Lung microvascular endothelial cell (primary cell): ENCODE measurements around the gene RAD54L. TPM values are rescaled to one million over a fixed set of nuclear protein-coding genes. Genes with fewer than 3 reads are reported as not detected.
"Not testable (repeated sequence)": the region's sequence is repeated elsewhere in the genome, so short reads cannot be mapped to it uniquely, and the experiment has no call there.

Experiments used
- DNase-seq, 2 donors: peaks; one replicate each; pipeline versions ENCODE4 v3.0.0 to v3.0.0-alpha.2; 2010; ENCODE audit warnings: low read depth in 2 of 2
- total RNA-seq: library from RNA; depleted of rRNA; stranded (reverse); fragments of >200 nt; gene quantifications from 2 replicates; pipeline ENCODE4 v1.2.1, GENCODE V29; 2014

Gene RAD54L
- total RNA-seq, 1 donor from 2014 or later: 0.79 TPM

- DNase-seq: not testable (repeated sequence)
Measured at GRCh38 chr1:46319960-46320914, 72.7 kb downstream of the RAD54L start.

- not testable (repeated sequence) for DNase-seq
Measured at GRCh38 chr1:46322191-46322590, 74.6 kb downstream of the RAD54L start.

- DNase-seq: not testable (repeated sequence)
Measured at GRCh38 chr1:46325285-46326076, 77.9 kb downstream of the RAD54L start.

Other genes starting within 250 kb of the RAD54L start
- 11.7 and 16.6 TPM in 2 replicates for gene PIK3R3, start 115.1 kb upstream of the RAD54L start, total RNA-seq
- 0.22 TPM in 1 of 2 replicates, not detected in the other for gene TSPAN1, start 72.7 kb upstream of the RAD54L start, total RNA-seq
- gene P3R3URF, start 71.3 kb upstream of the RAD54L start, total RNA-seq: not detected in 2 replicates
- 24.6 and 40.5 TPM in 2 replicates for gene POMGNT1, start 49.3 kb upstream of the RAD54L start, total RNA-seq
- gene LURAP1, start 44.4 kb upstream of the RAD54L start, total RNA-seq: 0.60 and 1.3 TPM in 2 replicates
- 43.4 and 45.0 TPM in 2 replicates for gene LRRC41, start 55.9 kb downstream of the RAD54L start, total RNA-seq
- gene UQCRH, start 55.9 kb downstream of the RAD54L start, total RNA-seq: 274 and 399 TPM in 2 replicates
- gene NSUN4, start 93.0 kb downstream of the RAD54L start, total RNA-seq: 12.2 and 16.3 TPM in 2 replicates
- 0.44 and 1.6 TPM in 2 replicates for gene FAAH, start 146.6 kb downstream of the RAD54L start, total RNA-seq
- gene DMBX1, start 242.1 kb downstream of the RAD54L start, total RNA-seq: not detected in 2 replicates